ENCODE data around the gene CEP57L1. TPM values are rescaled to one million over a fixed set of nuclear protein-coding genes. Genes with fewer than 3 reads are reported as not detected.

The CEP57L1 gene
- total RNA-seq, result 19.7 and 21.9 TPM in 2 replicates

DNA sequence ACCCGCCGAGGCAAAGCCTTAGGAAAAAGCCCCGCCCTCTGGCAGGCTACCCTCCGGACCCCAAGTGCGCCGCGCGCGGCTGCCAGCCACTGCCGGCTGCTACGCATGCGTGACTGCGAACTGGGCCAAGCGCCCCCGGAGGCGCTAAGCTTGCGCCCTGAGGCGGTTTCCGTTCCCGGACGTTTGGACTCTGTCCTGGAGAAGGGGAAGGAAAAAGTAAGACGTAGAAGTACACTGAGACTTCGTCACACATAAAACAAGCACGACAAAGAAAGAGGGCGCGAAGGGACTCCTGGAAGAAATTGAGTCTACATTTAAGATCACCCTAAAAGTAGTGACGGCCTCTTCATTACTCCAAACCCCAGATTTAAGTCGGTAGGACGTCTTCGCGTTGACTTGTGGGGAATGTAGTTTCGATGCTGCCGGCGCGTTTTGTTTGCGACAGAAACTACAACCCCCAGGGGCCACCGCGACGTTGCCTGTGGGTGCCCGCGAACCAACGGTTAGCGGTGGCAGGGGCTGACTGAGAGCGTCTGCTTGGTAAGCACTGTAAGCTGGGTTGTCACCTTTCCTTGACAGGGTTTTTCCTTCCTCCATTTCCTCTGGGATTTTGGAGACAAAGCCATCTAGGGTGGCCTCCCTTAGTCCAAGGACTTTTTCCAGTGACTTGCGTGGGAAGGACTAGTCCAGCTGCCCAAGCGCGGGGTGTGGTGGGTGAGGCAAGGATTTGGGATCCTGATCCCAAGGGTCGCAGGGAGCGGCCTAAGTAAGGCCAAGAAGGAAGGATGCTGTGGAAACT lies at the start of gene CEP57L1:
Gene CEP57L1 (plus strand): TSS at position 472 of the 799 bp plus-strand sequence. CDS start 49,715 bp downstream, outside the sequence.
- intact Hi-C loops (cut with micrococcal nuclease), result loop anchor here (1.0 to 5.0 kb wide), 11 partner anchors 86 to 1137 kb away; partner anchors contain the start of genes AK9, ARMC2, CD164 and CDC40

GRCh38 chr6:109048176-109048575 lies 47.1 kb upstream of the CEP57L1 start:
- intact Hi-C loops (cut with micrococcal nuclease), result no loop called here

- intact Hi-C loops (cut with micrococcal nuclease), result no loop called here
Measured at GRCh38 chr6:109048670-109049415, 46.5 kb upstream of the CEP57L1 start.

DNA sequence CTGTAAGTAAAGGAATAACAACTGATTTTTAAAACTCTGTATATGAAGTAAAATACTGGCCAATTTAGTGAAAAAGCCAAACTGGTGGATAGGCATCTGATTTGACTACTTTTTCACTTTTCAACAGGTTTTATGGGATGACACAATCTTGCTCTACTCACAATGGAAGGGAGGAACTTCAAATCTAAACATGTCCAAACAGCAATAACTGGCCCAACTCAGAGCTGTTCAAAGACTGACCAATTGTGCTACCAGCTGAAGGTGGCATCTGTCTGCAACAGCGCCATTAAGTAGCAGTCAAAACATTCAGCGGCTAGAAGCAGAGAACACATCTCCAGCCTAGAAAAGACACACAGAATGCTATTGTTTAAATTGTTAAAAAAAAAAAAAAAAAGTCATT lies 45.3 kb upstream of the CEP57L1 start:
- intact Hi-C loops (cut with micrococcal nuclease), result no loop called here

DNA sequence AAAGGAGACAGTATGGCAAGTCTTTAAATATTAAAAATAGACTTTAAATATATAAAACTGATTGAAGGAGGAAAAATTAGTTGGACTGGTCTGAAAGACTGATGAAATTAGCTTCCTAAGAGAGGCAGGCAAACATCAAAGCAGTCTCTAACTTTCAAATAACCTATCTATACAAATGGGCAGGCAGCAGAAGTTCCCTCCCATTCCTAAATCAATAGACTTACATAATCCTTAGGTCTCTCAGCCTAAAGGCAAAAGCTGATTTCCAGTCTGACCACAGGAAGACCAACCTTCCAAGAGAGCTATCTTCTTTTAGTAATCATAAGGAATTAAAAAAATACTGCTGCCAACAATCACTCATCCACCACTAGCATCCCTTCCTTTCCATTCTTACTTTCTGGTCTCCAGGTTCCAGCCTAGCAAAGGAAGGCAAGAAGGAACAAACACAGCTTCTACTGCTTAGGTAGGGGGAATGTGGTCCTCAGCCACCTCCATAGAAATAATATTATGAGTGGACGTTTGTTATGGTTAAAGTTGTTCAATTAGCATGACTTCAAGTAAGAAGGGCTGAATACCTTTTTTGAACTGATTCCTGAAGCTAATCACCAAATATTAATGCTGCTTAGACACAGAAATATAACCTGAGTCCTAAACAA lies 44.7 kb upstream of the CEP57L1 start:
- intact Hi-C loops (cut with micrococcal nuclease), result no loop called here

DNA sequence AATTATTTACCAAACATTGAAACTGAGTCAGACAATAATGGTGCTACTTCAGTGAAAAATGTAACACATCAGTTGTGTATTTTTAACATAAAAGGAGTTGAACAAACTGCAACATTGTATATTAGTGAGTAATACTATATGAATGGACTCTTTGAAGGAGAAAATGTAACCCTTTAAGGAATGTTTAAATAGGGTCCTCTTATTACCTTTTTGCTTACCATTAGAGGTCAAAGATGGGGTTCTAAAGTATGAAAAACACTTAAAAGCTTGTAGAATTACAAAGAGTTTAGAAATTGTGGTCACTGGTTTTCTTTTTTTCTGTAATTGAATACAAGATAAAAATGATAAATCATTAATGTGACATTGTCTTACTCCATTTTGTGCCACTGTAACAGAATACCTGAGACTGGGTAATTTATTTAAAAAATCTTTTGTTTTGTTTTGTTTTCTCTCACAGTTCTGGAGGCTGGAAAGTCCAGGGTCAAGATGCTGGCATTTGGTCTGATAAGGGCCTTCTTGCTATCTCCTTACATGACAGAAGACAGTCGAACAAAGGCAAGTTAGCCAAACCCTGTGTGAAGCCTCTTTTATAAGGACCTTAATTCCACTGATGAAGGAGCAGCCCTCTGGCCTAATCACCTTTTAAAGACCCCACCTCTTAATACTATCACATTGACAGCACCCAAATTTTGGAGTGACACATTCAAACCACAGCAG lies 43.8 kb upstream of the CEP57L1 start:
- intact Hi-C loops (cut with micrococcal nuclease), result no loop called here

DNA sequence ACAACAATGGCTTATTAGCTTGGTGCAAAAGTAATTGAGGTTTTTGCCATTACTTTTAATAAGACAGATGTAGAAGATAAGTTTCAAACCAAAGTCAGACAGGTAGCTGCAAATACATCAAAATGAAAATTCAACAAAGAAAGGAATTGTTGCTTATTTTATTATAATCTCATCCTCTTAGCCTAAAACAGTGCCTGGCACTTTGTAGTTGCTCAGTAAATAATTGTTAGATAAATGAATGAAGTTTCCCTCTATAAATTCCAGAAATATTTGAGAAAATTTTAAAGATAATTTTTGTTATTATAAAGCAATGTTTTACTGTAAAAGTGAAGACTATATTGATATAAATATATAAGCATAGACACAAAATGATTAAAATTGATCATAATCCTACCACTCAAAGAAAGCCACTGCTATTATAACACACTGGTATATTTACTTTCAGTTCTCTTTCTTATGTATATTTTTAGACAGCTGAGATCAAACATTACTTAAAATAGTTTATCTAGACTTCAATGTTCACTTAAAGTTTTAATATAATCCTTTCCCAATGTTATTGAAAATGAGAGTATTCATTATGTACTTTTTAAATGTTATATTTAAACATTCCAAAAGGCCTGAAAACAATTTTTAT lies 43.2 kb upstream of the CEP57L1 start:
- intact Hi-C loops (cut with micrococcal nuclease), result no loop called here

DNA sequence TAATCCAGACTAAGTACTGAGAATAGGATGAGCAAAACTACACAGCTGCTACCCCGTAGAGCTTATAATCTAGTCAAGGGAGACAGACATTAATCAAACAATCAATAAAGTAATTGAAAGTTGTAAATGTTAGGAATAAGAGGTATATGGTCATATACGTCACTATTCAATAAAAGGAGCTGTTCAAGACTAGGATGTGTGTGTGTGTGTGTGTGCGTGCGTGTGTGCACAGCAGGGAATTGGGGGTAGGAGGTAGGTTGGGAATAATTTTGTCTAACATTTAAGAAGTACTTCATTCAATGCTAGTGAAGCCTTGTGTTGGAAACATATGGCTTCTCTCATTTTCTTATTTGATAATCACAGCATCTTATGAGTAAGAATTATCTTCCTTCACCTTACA lies 42.5 kb upstream of the CEP57L1 start:
- intact Hi-C loops (cut with micrococcal nuclease), result no loop called here

DNA sequence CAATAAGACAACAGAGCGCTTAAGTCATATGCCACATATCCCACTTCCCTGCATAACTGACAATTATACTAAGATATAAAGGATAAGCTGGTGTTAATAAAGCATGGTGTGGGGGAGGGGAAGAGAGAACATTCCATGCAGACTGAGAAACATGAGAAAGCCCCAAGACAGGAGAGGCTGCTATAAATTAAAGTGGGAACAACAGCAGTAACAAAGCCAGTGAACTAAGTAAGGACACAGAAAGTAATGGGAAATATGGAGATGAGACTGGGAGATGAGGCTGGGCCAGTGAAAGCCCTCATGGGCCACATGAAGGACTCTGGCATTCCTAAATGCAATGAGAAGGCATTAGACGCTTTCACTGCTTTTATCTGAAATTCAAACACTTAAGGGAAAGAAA lies 42.0 kb upstream of the CEP57L1 start:
- intact Hi-C loops (cut with micrococcal nuclease), result no loop called here

DNA sequence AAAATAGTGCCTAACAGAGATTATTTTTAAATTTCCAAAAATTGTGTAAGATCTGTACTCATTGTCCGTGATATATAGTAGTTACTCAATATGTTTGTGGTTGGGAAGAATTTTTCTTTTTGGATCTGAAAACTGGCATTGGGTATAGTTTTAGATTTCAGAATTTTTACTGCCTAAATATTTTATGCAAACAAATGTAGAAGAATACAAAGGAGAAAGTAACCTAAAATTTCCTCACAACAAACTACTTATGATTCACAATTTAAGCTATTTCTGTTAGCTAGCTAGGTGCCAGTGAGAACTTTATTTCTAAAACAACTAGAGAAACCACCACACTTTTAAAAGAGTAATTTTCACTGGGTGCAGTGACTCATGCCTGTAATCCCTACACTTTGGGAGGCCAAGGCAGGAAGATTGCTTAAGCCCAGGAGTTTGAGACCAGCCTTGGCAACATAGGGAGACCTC lies 39.5 kb upstream of the CEP57L1 start:
- intact Hi-C loops (cut with micrococcal nuclease), result no loop called here

DNA sequence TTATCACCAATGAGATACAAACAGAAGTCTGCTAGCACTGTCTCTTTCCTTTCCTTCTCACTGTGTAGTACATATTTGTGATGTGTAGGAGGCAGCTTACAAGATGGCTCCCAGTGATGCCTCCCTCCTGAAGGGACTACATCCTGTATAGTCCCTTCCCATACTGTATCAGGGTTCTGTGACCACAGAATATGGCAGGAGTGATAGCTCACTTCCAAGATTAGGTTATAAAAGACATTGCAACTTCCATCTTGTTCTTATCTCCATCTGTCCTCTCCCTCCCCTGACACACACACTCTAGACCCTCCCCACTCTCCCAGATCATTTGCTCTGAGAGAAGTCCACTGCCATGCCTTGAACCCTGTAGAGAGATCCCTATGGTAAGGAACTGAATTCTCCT lies 38.6 kb upstream of the CEP57L1 start:
- intact Hi-C loops (cut with micrococcal nuclease), result no loop called here

GRCh38 chr6:109058620-109059019 lies 36.7 kb upstream of the CEP57L1 start:
- intact Hi-C loops (cut with micrococcal nuclease), result no loop called here

DNA sequence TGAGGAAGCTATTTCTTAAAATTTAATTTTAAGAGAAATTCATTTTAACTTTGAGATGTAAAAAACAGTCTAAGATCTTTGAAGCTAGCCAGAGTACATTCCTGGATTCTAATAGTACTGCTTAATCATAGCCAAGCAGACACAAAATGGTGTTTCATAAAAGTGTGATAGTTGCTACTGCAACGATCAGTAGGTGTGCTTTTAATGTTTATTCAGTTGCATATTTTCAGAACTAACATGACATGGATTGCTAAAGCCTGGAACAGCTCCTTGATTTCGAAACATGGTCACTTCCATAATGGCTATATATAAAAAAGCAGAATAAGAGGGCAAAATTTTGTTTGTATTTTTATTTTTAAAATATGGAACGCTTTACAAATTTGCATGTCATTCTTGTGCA lies 36.2 kb upstream of the CEP57L1 start:
- intact Hi-C loops (cut with micrococcal nuclease), result no loop called here

DNA sequence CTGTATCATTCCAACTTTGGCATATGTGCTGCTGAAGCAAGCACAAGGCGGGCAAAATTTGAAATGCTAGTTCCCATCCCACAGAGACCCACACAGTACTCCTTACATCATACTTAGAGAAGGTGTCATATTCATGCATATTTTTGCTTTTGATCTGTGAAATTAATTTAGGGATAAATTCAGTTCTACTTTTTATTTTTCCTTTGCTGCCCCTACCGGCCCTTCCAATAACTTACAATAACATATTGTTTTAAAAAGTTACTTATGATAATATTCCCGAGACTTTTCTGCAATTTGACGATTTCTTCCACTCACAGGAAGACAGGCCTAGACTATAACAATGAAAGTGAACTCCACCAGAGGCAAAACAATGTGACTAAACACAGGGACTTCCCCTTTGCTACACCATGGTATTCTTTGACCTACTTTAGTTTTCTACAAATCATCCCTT lies 35.7 kb upstream of the CEP57L1 start:
- intact Hi-C loops (cut with micrococcal nuclease), result no loop called here

- intact Hi-C loops (cut with micrococcal nuclease), result no loop called here
Measured at GRCh38 chr6:109060571-109060970, 34.7 kb upstream of the CEP57L1 start.

GRCh38 chr6:109062216-109062615 lies 33.1 kb upstream of the CEP57L1 start:
- intact Hi-C loops (cut with micrococcal nuclease), result no loop called here

- intact Hi-C loops (cut with micrococcal nuclease), result no loop called here
Measured at GRCh38 chr6:109062767-109063352, 32.4 kb upstream of the CEP57L1 start.

GRCh38 chr6:109069746-109070145 lies 25.6 kb upstream of the CEP57L1 start:
- intact Hi-C loops (cut with micrococcal nuclease), result loop anchor here (5.0 kb wide), 5 partner anchors 62 to 512 kb away; no protein-coding TSS in a partner anchor

- intact Hi-C loops (cut with micrococcal nuclease), result loop anchor here (5.0 kb wide), 5 partner anchors 64 to 514 kb away; no protein-coding TSS in a partner anchor
Measured at GRCh38 chr6:109071125-109071917, 24.0 kb upstream of the CEP57L1 start.

All from T-helper 2 cell treated with Interferon-gamma antibody and Interleukin-4, amounts not matched to agents 100 ng/mL and 5 ng/mL, for 36 hours (primary cell).